OCI-M2 (cell line): ENCODE data around the gene ELOVL2.
"Not testable (repeated sequence)": the region's sequence is repeated elsewhere in the genome, so short reads cannot be mapped to it uniquely, and the experiment has no call there.

ENCODE experiments used
- DNase-seq: peaks from one replicate; lab custom pipeline; 2025; ENCODE audit not compliant: unreplicated experiment; lab: John Stamatoyannopoulos, UW

Gene ELOVL2

GRCh38 chr6:10984959-10985358 is 59.1 kb downstream of the ELOVL2 start:
- DNase-seq, result not testable (repeated sequence)

- DNase-seq, result no peak
Measured at GRCh38 chr6:10981409-10981808, 62.7 kb downstream of the ELOVL2 start.

- no peak for DNase-seq
Measured at GRCh38 chr6:10979603-10980002, 64.5 kb downstream of the ELOVL2 start.

- no peak for DNase-seq
Measured at GRCh38 chr6:10977231-10977968, 66.7 kb downstream of the ELOVL2 start.

- DNase-seq, result no peak
Measured at GRCh38 chr6:10976571-10976970, 67.5 kb downstream of the ELOVL2 start.

- DNase-seq, result no peak
Measured at GRCh38 chr6:10972196-10972595, 71.9 kb downstream of the ELOVL2 start.

- no peak for DNase-seq
Measured at GRCh38 chr6:10970731-10971130, 73.4 kb downstream of the ELOVL2 start.

- DNase-seq, result no peak
Measured at GRCh38 chr6:10968776-10969175, 75.3 kb downstream of the ELOVL2 start.

GRCh38 chr6:10964684-10965083 is 79.4 kb downstream of the ELOVL2 start:
- no peak for DNase-seq

GRCh38 chr6:10963113-10963512 is 81.0 kb downstream of the ELOVL2 start:
- DNase-seq, result no peak

GRCh38 chr6:10962673-10963072 is 81.4 kb downstream of the ELOVL2 start:
- no peak for DNase-seq

- DNase-seq, result no peak
Measured at GRCh38 chr6:10961837-10962236, 82.3 kb downstream of the ELOVL2 start.

- DNase-seq, result no peak
Measured at GRCh38 chr6:10960171-10960570, 83.9 kb downstream of the ELOVL2 start.

- DNase-seq, result no peak
Measured at GRCh38 chr6:10957414-10957886, 86.7 kb downstream of the ELOVL2 start.

- no peak for DNase-seq
Measured at GRCh38 chr6:10956776-10957175, 87.3 kb downstream of the ELOVL2 start.

- DNase-seq, result no peak
Measured at GRCh38 chr6:10954590-10955010, 89.5 kb downstream of the ELOVL2 start.

- no peak for DNase-seq
Measured at GRCh38 chr6:10951675-10952282, 92.3 kb downstream of the ELOVL2 start.

GRCh38 chr6:10949579-10950490 is 94.3 kb downstream of the ELOVL2 start:
- no peak for DNase-seq

- no peak for DNase-seq
Measured at GRCh38 chr6:10947966-10948365, 96.1 kb downstream of the ELOVL2 start.

GRCh38 chr6:10945845-10946244 is 98.3 kb downstream of the ELOVL2 start:
- DNase-seq, result no peak

GRCh38 chr6:10939840-10940239 is 104.3 kb downstream of the ELOVL2 start:
- DNase-seq, result no peak

- DNase-seq, result no peak
Measured at GRCh38 chr6:10933126-10933525, 111.0 kb downstream of the ELOVL2 start.
